ENCODE data around the gene KCNB1.

Gene KCNB1

DNA sequence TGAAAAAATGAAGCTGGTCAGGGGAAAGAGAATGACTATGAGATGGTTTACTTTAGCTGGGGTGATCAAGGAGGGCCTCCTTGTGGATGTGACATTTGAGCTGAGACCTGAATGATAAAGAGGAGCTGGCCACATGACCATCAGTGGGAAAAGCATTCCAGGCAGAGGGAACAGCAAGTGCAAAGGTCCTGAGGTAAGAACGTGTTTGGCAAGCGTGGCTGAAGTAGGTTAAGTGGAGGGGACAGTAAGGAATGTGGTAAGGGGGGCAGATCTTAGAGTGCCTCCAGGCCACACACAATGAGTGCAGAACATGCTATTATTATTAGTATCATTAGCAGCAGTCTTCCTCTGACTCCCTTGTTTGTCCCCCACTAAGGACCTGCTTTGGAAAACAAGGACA, 92.6 kb downstream of the KCNB1 start:
- H3K4me1 ChIP-seq = peaks cover 21% of the 10 kb centered on the region
- no peak for DNase-seq
- H3K36me3 ChIP-seq = no peaks in the 10 kb centered on the region
- TF ChIP-seq, protein P1, sequence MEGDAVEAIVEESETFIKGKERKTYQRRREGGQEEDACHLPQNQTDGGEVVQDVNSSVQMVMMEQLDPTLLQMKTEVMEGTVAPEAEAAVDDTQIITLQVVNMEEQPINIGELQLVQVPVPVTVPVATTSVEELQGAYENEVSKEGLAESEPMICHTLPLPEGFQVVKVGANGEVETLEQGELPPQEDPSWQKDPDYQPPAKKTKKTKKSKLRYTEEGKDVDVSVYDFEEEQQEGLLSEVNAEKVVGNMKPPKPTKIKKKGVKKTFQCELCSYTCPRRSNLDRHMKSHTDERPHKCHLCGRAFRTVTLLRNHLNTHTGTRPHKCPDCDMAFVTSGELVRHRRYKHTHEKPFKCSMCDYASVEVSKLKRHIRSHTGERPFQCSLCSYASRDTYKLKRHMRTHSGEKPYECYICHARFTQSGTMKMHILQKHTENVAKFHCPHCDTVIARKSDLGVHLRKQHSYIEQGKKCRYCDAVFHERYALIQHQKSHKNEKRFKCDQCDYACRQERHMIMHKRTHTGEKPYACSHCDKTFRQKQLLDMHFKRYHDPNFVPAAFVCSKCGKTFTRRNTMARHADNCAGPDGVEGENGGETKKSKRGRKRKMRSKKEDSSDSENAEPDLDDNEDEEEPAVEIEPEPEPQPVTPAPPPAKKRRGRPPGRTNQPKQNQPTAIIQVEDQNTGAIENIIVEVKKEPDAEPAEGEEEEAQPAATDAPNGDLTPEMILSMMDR (IDR thresholded peaks at IDR 0.05; ENCODE audit: low read depth, low read length) = no peak
- no peaks in the 10 kb centered on the region for H3K9me3 ChIP-seq
- H3K27me3 ChIP-seq = no peaks in the 10 kb centered on the region
- H3K4me3 ChIP-seq (ENCODE audit: low read depth, low read length) = no peak overlapping the region

DNA sequence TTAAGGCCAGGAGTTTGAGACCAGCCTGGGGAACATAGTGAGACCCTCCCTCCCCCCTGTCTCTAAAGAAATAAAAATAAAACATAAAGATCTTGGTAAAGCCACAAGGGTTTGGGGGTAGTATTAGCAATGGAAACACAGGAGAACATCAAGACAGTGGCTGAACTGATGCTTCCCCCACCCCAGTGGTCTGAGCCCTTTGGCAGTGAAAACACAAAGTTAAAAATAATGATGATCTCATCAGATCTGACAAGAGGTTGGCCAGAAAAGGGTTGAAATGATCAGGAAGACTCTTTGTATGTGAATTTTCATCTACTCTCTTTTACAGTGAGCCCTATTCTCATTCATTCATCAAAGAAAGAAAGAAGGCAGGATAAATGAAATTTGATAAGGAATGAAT, 93.7 kb downstream of the KCNB1 start:
- TF ChIP-seq, protein P1 (IDR thresholded peaks at IDR 0.05; ENCODE audit: low read depth, low read length) = no peak

DNA sequence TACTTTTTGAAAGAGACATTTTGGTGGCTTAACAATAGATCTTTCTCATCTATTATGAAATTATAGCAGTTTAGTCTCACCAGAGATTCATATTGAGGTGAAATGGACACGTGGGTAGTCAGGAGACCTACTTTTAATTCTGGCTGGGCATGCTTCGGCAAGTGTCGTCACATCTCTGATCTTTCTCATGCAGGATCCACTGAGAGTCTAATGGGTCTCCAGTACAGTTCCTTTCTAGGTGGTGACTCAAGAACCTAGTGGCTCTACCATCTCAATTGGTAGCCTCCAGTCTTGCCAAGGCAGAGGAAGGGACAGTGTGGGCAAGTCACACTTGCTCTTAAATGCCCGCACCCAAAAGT, 94.9 kb downstream of the KCNB1 start:
- DNase-seq = peak; percentile 65
- H3K4me3 ChIP-seq (ENCODE audit: low read depth, low read length) = no peak overlapping the region
- peaks cover 23% of the 10 kb centered on the region for H3K4me1 ChIP-seq
- no peaks in the 10 kb centered on the region for H3K27me3 ChIP-seq
- no peaks in the 10 kb centered on the region for H3K36me3 ChIP-seq
- TF ChIP-seq, protein P1 (IDR thresholded peaks at IDR 0.05; ENCODE audit: low read depth, low read length) = no peak
- H3K9me3 ChIP-seq = no peaks in the 10 kb centered on the region

More for the DNA sequence above, 93.7 kb downstream of the KCNB1 start:
- H3K4me3 ChIP-seq (ENCODE audit: low read depth, low read length) = no peak overlapping the region
- no peaks in the 10 kb centered on the region for H3K9me3 ChIP-seq
- DNase-seq = no peak
- no peaks in the 10 kb centered on the region for H3K27me3 ChIP-seq
- peaks cover 23% of the 10 kb centered on the region for H3K4me1 ChIP-seq
- H3K36me3 ChIP-seq = no peaks in the 10 kb centered on the region

DNA sequence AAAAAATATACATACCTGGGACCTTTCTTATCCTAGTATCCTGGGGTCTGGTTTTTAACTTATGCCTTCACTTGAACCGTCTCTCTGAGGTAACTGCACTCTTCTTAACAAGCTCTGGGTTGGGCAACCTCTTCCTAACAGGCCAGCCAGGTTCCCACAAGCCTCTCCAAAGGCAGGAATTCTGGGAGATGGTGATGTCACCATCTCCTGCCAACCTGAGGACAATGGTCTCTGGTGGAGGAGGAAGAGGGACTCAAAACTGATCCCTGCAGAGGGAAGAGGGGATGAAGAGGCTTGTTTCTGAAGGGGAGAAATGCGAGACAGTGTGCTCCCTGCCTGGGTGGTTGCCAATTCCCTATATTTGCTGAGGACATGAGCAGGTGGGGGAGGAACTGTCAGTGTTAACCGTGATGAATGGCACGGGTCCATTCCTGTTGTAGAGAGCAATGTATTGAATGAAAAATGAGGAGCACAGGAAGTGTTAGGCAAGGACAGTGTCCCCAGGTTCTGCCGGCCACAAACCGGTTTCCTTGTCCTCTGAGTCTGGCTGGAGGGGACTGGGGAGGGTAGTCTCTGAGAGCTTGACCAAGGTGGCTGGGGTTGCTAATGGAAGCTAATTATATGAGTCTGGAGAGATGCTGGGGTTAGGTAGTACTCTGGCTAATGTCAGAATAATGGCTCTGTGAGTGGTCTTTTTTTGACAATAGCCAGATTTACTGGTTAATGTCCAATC, 95.5 kb downstream of the KCNB1 start:
- no peaks in the 10 kb centered on the region for H3K36me3 ChIP-seq
- DNase-seq = peak; percentile 86
- TF ChIP-seq, protein P1 (IDR thresholded peaks at IDR 0.05; ENCODE audit: low read depth, low read length) = no peak
- H3K9me3 ChIP-seq = no peaks in the 10 kb centered on the region
- H3K4me3 ChIP-seq (ENCODE audit: low read depth, low read length) = no peak overlapping the region
- H3K27me3 ChIP-seq = no peaks in the 10 kb centered on the region
- H3K4me1 ChIP-seq = peaks cover 23% of the 10 kb centered on the region

GRCh38 chr20:49385465-49385864, 97.0 kb downstream of the KCNB1 start:
- no peaks in the 10 kb centered on the region for H3K36me3 ChIP-seq
- TF ChIP-seq, protein P1 (IDR thresholded peaks at IDR 0.05; ENCODE audit: low read depth, low read length) = no peak
- no peaks in the 10 kb centered on the region for H3K27me3 ChIP-seq
- DNase-seq = peak; percentile 67
- no peaks in the 10 kb centered on the region for H3K9me3 ChIP-seq
- no peak overlapping the region for H3K4me3 ChIP-seq (ENCODE audit: low read depth, low read length)
- H3K4me1 ChIP-seq = peaks cover 23% of the 10 kb centered on the region
